Measurements from ENCODE around the gene PLEKHB1. TPM values are rescaled to one million over a fixed set of nuclear protein-coding genes. Genes with fewer than 3 reads are reported as not detected.
A peak's percentile ranks its signal among the peaks of the same experiment; 100 is the strongest.

The PLEKHB1 gene
- total RNA-seq, 4 donors from 2014 or later = 4.7 to 12.5 (median 6.3) TPM

GRCh38 chr11:73648121-73648520 is 1.7 kb downstream of the PLEKHB1 start:
- no peak for DNase-seq (ENCODE audit: low spot score in 2 of 2)
- 84% methylated on average over 9 of the region's 9 CpGs for WGBS
- Histone ChIP-seq H3K4me1 (peaks cover 25% of the 10 kb centered on the region), H3K4me3 (no peak overlapping the region), H3K36me3 (no peaks in the 10 kb centered on the region), H3K9me3 (no peaks in the 10 kb centered on the region), H3K27ac (no peak overlapping the region), H3K27me3 (peaks cover 14% of the 10 kb centered on the region)
- TF ChIP-seq POLR2AphosphoS5 (IDR thresholded peaks at IDR 0.05) (no peak), EP300 (IDR thresholded peaks at IDR 0.05) (no peak), POLR2A (IDR thresholded peaks at IDR 0.05) (no peak), CTCF (IDR thresholded peaks at IDR 0.05) (no peak)

GRCh38 chr11:73648571-73649046 is 2.2 kb downstream of the PLEKHB1 start:
- Histone ChIP-seq H3K4me3 (no peak overlapping the region), H3K27me3 (peaks cover 14% of the 10 kb centered on the region), H3K27ac (no peak overlapping the region), H3K36me3 (no peaks in the 10 kb centered on the region), H3K9me3 (no peaks in the 10 kb centered on the region), H3K4me1 (peaks cover 25% of the 10 kb centered on the region)
- no peak for DNase-seq (ENCODE audit: low spot score in 2 of 2)
- TF ChIP-seq POLR2A (IDR thresholded peaks at IDR 0.05) (no peak), CTCF (IDR thresholded peaks at IDR 0.05) (no peak), EP300 (IDR thresholded peaks at IDR 0.05) (no peak), POLR2AphosphoS5 (IDR thresholded peaks at IDR 0.05) (no peak)
- WGBS = 38% methylated on average over 1 of the region's 8 CpGs

DNA sequence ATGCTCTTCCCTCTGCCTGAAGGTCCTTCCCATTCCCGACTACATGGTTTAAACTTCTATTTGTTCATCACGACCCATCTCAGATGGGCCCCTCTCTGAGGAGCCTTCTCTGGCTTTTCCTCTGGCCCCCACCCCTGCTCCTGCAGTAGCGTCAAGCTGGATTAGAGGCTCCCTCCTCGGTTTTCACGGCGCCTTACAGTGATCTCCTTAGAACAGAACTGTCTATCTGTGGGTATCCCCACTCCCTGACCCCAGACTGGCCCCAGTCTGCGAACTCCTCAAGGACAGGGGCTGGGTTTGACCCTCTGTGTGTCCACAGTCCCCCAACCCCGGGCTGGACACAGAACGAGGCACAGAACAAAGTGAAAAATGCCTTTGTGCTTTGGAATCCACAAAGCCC is 2.8 kb downstream of the PLEKHB1 start:
- 72% methylated on average over 9 of the region's 9 CpGs for WGBS
- Histone ChIP-seq H3K27ac (no peak overlapping the region), H3K36me3 (no peaks in the 10 kb centered on the region), H3K4me1 (peaks cover 25% of the 10 kb centered on the region), H3K27me3 (peaks cover 11% of the 10 kb centered on the region), H3K4me3 (no peak overlapping the region), H3K9me3 (no peaks in the 10 kb centered on the region)
- TF ChIP-seq POLR2A (IDR thresholded peaks at IDR 0.05) (no peak), CTCF (IDR thresholded peaks at IDR 0.05) (no peak), EP300 (IDR thresholded peaks at IDR 0.05) (no peak), POLR2AphosphoS5 (IDR thresholded peaks at IDR 0.05) (no peak)
- no peak for DNase-seq (ENCODE audit: low spot score in 2 of 2)

DNA sequence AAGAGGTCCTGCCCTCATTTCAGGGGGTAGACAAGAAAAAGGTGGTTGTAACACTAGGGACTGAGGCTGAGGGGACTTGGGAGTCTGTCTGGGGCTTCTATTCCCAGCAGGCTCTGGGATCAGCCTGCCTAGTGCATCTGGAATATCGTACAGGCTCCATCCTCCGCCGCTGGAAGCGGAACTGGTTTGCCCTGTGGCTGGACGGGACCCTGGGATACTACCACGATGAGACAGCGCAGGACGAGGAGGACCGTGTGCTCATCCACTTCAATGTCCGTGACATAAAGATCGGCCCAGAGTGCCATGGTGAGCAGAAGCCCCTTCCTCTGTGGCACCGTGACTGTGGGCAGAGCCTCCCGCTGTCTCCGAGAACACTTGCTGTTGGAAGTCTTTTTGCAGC is 4.0 kb downstream of the PLEKHB1 start:
- DNase-seq (ENCODE audit: low spot score in 2 of 2) = no peak
- H3K27me3 ChIP-seq = peaks cover 6% of the 10 kb centered on the region
- TF ChIP-seq CTCF (IDR thresholded peaks at IDR 0.05) (no peak), POLR2AphosphoS5 (IDR thresholded peaks at IDR 0.05) (no peak), POLR2A (IDR thresholded peaks at IDR 0.05) (no peak), EP300 (IDR thresholded peaks at IDR 0.05) (no peak)
- H3K27ac ChIP-seq = no peak overlapping the region
- H3K4me1 ChIP-seq = peaks cover 21% of the 10 kb centered on the region
- no peaks in the 10 kb centered on the region for H3K36me3 ChIP-seq
- no peaks in the 10 kb centered on the region for H3K9me3 ChIP-seq
- H3K4me3 ChIP-seq = no peak overlapping the region
- 93% methylated on average over 11 of the region's 14 CpGs for WGBS

GRCh38 chr11:73651252-73651651 is 4.9 kb downstream of the PLEKHB1 start:
- H3K4me3 ChIP-seq = no peak overlapping the region
- no peak for DNase-seq (ENCODE audit: low spot score in 2 of 2)
- H3K9me3 ChIP-seq = no peaks in the 10 kb centered on the region
- no peaks in the 10 kb centered on the region for H3K36me3 ChIP-seq
- TF ChIP-seq CTCF (IDR thresholded peaks at IDR 0.05) (no peak), POLR2AphosphoS5 (IDR thresholded peaks at IDR 0.05) (no peak), EP300 (IDR thresholded peaks at IDR 0.05) (no peak), POLR2A (IDR thresholded peaks at IDR 0.05) (no peak)
- H3K27me3 ChIP-seq = no peaks in the 10 kb centered on the region
- peaks cover 13% of the 10 kb centered on the region for H3K4me1 ChIP-seq
- WGBS = 93% methylated on average over 5 of the region's 5 CpGs
- peak overlapping the region; percentile 53 for H3K27ac ChIP-seq
